Measurements from ENCODE around the gene E2F8.

DNA sequence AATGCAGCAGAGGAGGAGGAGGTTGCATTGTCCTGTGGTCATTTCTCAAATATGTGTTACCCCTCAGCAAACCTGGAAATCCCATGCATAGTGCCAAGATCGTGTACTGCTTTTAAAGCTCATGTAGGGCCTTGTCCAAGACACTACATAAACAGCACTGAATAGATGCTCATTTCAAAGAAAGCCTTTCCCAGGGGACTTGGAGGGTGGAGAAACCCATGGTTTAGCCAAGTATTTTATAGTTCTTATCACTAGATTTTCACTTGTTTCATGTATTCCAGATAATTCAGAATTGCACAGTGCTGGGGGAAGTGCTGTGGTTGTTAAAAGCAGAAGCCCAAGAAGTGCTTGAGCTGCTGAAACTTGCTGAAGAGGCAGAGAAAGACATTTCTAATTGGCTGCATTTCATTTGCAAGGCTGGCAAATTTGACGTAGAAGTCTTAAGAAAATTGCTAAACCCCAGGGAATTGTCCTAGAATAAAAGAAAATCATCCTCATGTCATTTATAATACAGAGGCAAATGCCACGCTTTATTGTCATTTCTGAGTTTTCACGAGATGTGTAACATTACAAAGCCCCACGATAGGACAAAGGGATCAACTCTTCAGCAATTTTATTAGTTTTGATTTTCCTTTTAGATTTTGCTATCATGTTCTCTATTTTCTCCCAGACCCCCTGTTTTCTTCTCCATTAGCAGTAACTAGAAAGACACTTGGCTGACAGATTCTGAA lies 59.0 kb downstream of the E2F8 start:
- TF ChIP-seq EZH2 (IDR thresholded peaks at IDR 0.05) = no peak
- no peak for TF ChIP-seq POLR2AphosphoS5 (IDR thresholded peaks at IDR 0.05; ENCODE audit: borderline replicate concordance, low read depth, low read length)
